ENCODE results near the gene DUSP8. TPM values are rescaled to one million over a fixed set of nuclear protein-coding genes. Genes with fewer than 3 reads are reported as not detected.

DUSP8 gene
- total and polyA plus RNA-seq, 2 donors (not counting 1 experiment from before 2014, with no cell fraction given) = 4.3 to 7.2 TPM

- H3K9ac ChIP-seq (ENCODE audit: low read length) = no peak overlapping the region
- H3K4me1 Mint-ChIP-seq = peaks cover 58% of the 10 kb centered on the region
- intact Hi-C loops (cut with micrococcal nuclease) = loop anchor here (5.0 kb wide), 1 partner anchor 210 kb away; no protein-coding TSS in a partner anchor
Observed at GRCh38 chr11:1522081-1522424, 50.0 kb downstream of the DUSP8 start.

More at GRCh38 chr11:1522081-1522424, 50.0 kb downstream of the DUSP8 start:
- CTCF ChIA-PET = interaction anchor here (1.0 to 4.1 kb wide), 5 partner anchors 25 to 629 kb away, joined by 3 to 19 read pairs (median 3); no protein-coding TSS in a partner anchor
- Histone ChIP-seq H3K9me3 (ENCODE audit: control extremely low read depth in 1 of 3, control insufficient read depth in 2 of 3, insufficient read depth in 1 of 3, low read length in 2 of 3) (no peaks in the 10 kb centered on the region), H3K27me3 (replicated peaks in 1 of 4; ENCODE audit: control extremely low read depth in 1 of 4, control insufficient read depth in 3 of 4, insufficient read depth in 4 of 4, low read length in 3 of 4) (no peaks in the 10 kb centered on the region), H4K20me1 (ENCODE audit: control insufficient read depth, insufficient read depth, low read length, poor library complexity, severe bottlenecking) (peaks cover 98% of the 10 kb centered on the region), H3K36me3 (replicated peaks in 1 of 2; ENCODE audit: control extremely low read depth in 1 of 2, control insufficient read depth in 1 of 2, extremely low read depth in 1 of 2, insufficient read depth in 2 of 2, low read length in 1 of 2) (no peaks in the 10 kb centered on the region), H2AFZ (ENCODE audit: insufficient read depth, low read depth, low read length, poor library complexity, severe bottlenecking) (no peak overlapping the region), H3K4me2 (replicated peaks; ENCODE audit: low read depth, low read length, poor library complexity, severe bottlenecking) (peak overlapping the region; percentile 73), H3K27ac (ENCODE audit: low read length in 2 of 2) (peak overlapping the region in 1 of 2 donors; percentile 73), H3K79me2 (ENCODE audit: control insufficient read depth, insufficient read depth, low read length) (peaks cover 99% of the 10 kb centered on the region), H3K4me3 (ENCODE audit: control extremely low read depth in 1 of 5, extremely low read depth in 1 of 5, insufficient read depth in 1 of 5, low read depth in 2 of 5, low read length in 4 of 5) (peak overlapping the region in 2 of 5 experiments; percentile 11 to 34), H3K4me1 (ENCODE audit: control insufficient read depth in 2 of 2, insufficient read depth in 2 of 2, low read length in 2 of 2) (peaks cover 31 to 39% of the 10 kb centered on the region in 2 donors)
- Mint-ChIP-seq H3K9me3 (ENCODE audit: insufficient read depth) (no peaks in the 10 kb centered on the region), H3K27ac (peak overlapping the region; percentile 73), H3K4me3 (peak overlapping the region; percentile 81), H3K27me3 (no peaks in the 10 kb centered on the region)
- TF ChIP-seq CTCF (IDR thresholded peaks at IDR 0.05) = no peak
- no peak for TF ChIP-seq EZH2 (IDR thresholded peaks at IDR 0.05; ENCODE audit: borderline replicate concordance, insufficient read depth, low read depth, low read length, poor library complexity, severe bottlenecking)
- 64% methylated on average over 4 of the region's 8 CpGs for WGBS (ENCODE audit: insufficient coverage)
- POLR2A ChIA-PET = interaction anchor here (0.6 kb wide), 1 partner anchor 1305 kb away, joined by 3 read pairs; no protein-coding TSS in a partner anchor
- ATAC-seq (ENCODE audit: low read depth) (peak; percentile 29), DNase-seq (no peak)

Measured in B cell (primary cell).